Hematopoietic multipotent progenitor cell treated with erythropoietin and hydrocortisone succinate and interleukin-3 and kit ligand, for 15 days (in vitro differentiated cells): ENCODE data around the gene ZNF143.
A peak's percentile ranks its signal among the peaks of the same experiment; 100 is the strongest.
"Not testable (repeated sequence)": the region's sequence is repeated elsewhere in the genome, so short reads cannot be mapped to it uniquely, and the experiment has no call there.

Experiments
- DNase-seq: peaks from one replicate; pipeline ENCODE4 v3.0.0-alpha.2; 2015; ENCODE audit warnings: low spot score

Gene ZNF143

GRCh38 chr11:9549216-9549615, 88.4 kb downstream of the ZNF143 start:
- DNase-seq: not testable (repeated sequence)

- no peak for DNase-seq
Observed at GRCh38 chr11:9550191-9550628, 89.4 kb downstream of the ZNF143 start.

DNA sequence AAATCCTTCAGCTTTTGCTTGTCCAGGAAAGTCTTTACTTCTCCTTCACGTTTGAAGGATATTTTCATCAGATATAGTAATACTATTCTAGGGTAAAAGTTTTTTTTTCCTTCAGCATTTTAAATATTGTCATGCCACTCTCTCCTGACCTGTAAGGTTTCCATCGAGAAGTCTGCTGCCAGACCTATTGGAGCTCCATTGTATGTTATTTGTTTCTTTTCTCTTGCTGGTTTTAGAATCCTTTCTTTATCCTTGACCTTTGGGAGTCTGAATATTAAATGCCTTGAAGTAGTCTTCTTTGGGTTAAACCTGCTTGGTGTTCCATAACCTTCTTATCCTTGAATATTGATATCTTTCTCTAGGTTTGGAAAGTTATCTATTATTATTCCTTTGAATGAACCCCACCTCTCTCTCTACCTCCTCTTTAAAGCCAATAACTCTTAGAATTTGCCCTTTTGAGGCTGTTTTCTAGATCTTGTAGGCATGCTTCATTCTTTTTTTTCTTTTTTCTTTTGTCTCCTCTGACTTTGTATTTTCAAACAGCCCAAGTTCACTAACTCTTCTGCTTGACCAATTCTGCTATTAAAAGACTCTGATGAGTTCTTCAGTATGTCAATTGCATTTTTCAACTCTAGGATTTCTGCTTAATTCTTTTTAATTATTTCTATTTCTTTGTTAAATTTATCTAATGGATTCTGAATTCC, 100.6 kb downstream of the ZNF143 start:
- DNase-seq: no peak

- no peak for DNase-seq
Observed at GRCh38 chr11:9562716-9563115, 101.9 kb downstream of the ZNF143 start.

DNA sequence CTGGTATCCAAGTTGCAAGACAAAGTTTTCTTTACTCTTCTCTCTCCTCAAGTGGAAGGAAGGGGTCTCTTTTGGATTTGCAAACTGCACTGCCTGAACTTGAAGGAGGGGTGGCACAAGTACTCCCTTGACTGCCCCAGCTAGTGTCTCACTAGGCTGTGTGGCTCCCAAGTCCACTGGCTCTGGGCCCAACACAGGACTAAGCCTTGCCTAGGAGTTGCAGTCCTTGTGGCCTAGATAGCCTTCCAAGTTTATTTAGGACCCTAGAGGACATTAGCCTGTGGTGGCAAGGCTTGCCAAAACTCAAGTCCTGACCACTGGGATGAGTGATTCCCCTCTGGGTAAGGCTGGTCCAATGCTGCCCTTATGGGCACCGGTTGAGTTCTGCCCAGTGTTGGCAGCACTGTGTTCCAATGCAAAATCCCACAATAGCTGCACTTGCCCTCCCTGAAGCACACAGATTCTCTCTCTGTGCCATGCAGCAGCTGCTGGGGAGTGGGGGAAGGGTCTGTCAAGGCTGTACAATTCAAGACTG, 102.5 kb downstream of the ZNF143 start:
- no peak for DNase-seq

GRCh38 chr11:9565822-9566560, 105.2 kb downstream of the ZNF143 start:
- DNase-seq: peak; percentile 90

DNA sequence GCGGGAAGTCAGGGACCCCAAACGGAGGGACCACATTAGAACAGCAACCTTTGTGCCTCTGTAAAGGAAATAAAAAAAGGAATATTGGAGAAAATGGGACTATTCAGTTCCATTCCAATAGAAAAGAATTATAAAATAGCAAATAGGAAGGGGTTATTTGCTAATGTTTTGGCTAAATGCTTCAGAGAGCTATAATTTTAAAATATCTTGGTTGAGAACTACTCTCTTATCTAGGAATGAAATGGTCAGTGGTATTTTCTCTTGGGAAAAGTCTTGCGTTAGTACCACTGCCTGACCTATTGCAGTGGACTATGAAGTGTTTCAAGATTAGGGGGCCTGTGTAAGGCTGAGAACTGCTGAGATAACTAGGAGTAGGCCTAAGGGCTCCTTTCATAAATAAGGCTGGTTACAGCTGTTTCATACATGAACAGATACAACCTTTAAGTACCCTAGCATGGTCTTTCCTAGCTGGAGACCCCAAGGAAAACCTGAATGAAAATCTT, 105.8 kb downstream of the ZNF143 start:
- no peak for DNase-seq

DNA sequence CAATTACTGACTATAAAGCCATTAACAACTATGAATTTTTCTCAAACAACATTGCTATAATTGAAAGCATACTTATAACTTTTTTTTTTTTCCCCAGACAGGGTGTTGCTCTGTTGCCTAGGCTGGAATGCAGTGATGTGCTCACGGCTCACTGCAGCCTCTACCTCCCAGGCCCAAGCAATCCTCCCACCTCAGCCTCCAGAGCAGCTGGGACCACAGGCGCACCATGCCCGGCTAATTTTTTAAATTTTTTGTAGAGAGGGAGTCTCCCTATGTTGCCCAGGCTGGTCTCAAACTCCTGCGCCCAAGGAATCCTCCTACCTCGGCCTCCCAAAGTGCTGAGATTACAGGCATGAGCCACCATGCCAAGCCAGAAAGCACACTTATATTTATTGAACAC, 106.6 kb downstream of the ZNF143 start:
- DNase-seq: no peak

DNA sequence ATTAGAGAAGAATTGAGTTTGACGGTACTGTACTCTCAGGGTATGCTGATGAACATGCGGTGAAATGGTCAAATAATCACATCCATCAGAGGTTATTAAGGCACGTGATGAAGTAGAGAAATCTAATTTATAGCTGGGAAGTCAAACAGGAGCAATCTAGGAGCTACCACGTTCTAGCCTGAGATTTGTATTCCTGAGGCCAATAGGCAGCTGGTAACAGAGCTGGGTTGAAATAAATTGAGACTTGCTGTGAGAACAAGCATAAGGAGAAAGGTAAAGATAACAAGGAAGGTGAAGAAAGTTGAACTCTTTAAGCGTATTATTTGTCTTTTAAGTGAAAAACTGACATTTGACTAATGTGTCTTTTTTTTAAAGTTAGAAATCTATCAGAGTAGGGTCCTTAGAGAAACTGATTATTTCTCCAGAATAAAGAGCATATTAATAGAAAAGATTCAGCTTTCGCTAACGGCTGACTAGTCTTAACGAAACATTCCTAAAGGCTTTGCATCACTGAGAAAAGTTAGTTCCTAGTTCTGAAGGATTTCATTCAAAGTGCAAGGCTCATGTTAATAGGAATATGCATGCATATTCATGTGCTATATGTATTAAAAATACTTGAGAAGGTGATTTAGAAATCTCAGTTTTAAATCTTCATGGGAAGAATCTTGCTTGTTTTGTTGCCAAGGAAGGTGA, 107.5 kb downstream of the ZNF143 start:
- DNase-seq: no peak

DNA sequence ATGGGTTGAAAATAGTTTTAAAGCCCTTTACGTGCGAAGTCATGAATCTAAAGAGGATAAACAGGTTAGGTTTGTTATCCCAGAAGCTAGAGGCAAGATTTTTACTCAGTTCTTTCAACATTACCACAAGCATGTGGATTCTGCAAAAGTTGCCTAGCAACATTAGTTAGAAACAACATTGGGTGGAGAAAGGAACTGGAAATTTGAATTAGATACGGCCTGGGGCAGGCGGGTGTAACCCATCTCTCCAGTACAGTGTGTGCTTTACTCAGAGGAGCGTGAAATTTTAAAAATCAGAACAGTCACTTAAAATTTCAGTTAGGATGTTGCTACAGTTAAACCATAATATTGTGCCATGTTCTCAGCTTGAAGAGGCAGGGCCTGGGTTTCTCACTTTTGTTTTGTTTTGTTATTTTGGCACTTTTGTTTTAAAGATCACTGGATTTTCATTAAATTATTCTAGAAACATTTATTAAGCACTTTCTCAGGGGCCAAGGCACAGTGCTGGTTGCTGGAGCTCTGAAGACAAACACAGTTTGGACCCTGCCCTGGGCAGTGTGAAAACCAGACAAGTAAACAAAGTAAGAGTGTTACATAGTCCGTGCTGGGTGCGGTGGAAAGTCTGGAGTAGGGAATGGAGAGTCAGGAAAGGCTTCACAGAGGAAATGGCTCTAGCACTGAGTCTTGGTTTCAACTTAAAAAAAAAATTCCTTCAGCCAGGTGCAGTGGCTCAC, 108.2 kb downstream of the ZNF143 start:
- DNase-seq: no peak

DNA sequence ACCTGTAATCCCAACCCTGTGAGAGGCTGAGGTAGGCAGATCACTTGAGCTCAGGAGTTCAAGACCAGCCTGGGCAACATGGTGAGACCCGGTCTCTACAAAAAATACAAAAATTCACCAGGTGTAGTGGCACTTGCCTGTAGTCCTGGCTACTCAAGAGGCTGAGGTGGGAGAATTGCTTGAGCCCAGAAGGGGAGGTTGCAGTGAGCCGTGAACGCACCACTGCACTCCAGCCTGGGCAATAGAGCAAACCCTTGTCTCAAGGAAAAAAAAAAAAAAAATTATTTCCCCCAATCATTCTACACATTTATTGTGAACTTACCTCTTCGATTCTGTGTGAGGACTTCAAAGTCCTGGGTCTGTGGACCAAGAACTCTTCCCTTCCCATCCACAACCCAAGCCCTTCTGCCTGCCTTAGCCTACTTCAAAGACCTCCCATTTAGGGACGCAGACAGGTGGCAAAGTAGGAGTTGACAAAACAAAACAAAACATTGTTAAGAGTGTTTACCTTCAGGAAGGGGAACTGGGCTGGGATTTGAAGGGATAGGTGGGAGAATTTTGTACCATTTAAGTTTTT, 108.9 kb downstream of the ZNF143 start:
- DNase-seq: no peak

DNA sequence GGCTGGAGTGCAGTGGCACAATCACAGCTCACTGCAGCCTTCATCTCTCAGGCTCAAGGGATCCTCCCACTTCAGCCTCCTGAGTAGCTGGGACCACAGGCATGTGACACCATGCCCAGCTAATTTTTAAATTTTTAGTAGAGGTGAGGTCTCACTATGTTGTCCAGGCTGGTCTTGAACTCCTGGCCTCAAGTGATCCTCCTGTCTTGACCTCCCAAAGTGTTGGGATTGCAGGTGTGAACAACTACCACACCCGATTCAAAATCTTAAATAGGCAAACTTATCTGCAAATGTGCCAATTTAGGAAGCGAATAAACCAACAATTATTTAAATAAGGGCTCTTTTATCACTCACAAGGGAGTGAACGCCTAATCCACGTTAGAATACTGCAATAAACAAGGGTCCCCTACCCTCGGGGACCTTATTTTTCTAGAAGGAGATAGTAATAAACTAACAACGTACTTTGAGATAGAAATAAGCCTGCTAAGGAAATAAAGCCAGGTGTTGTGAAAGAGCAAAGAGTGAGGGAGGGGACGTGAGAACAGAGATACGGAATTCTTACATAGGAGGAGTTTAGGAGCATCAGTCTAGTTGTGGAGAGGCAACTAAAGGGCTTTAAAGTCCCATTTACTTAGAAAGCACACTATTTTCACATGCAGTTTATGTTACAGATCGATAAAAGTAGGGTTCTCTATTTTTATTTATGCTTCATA, 109.7 kb downstream of the ZNF143 start:
- no peak for DNase-seq

DNA sequence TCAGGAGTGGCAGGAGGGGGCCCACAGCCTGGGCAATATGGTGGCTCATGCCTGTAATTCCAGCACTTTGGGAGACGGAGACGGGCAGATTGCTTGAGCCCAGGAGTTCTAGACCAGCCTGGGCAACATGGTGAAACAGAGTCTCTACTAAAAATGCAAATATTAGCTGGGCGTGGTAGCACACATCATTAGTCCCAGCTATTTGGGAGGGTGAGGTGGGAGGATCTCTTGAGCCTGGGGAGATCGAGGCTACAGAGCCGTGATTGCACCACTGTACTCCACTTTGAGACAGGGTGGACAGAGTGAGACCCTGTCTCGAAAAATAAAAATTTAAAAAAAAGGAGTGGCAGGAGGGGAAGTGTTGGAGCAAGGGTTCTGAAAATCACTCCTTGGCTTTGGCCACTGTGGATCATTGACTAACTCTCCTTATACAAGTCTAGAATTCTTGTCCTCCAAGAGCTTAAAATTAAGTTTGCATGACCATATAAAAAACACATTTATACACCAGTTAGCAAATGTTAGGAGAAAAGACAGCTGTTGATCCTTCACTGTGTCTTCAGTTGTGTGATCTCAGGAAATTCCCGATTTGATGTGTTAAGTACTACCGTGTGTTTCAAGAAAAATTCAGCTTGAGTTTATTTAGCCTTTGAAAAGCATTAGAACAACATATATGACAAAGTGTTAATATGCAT, 110.4 kb downstream of the ZNF143 start:
- DNase-seq: no peak

DNA sequence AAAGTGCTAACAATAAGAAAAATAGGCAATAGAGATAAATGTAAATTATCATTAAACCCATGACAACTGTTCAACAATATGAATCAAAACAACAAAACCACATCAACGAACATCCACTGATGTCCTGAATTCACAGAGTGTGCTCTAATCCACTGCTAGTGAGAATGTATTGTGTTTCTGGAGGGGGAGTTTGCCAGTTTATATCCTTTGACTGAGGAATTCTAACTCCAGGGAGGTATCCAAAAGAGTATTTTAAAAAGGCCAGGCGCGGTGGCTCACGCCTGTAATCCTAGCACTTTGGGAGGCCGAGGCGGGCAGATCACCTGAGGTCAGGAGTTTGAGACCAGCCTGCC, 110.9 kb downstream of the ZNF143 start:
- DNase-seq: no peak

GRCh38 chr11:9573052-9573774, 112.4 kb downstream of the ZNF143 start, which contains the start of gene WEE1:
WEE1 (plus strand) TSS chr11:9573670; CDS start chr11:9573934, 264 bp downstream.
- peak; percentile 94 for DNase-seq

DNA sequence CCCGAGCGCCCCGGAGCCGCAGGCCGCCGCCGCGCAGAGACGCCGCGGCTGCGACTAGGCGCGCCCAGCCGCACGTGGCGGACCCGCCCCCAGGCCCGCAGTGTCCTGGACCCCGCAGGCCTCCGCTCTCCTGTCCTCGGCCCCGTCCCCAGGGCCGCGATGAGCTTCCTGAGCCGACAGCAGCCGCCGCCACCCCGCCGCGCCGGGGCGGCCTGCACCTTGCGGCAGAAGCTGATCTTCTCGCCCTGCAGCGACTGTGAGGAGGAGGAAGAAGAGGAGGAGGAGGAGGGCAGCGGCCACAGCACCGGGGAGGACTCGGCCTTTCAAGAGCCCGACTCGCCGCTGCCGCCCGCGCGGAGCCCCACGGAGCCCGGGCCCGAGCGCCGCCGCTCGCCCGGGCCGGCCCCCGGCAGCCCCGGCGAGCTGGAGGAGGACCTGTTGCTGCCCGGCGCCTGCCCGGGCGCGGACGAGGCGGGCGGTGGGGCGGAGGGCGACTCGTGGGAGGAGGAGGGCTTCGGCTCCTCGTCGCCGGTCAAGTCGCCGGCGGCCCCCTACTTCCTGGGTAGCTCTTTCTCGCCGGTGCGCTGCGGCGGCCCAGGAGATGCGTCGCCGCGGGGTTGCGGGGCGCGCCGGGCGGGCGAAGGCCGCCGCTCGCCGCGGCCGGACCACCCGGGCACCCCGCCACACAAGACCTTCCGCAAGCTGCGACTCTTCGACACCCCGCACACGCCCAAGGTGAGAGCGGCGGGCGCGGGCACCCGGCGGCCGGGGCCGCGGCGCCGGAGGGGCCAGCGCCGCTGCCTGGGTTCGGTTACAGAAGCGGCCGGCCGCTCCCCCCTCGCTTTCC, 113.2 kb downstream of the ZNF143 start:
- DNase-seq: no peak

GRCh38 chr11:9574622-9575259, 113.9 kb downstream of the ZNF143 start:
- DNase-seq: peak; percentile 42
